ENCODE data around the gene AASDH. TPM values are rescaled to one million over a fixed set of nuclear protein-coding genes. Genes with fewer than 3 reads are reported as not detected.

The AASDH gene
- total RNA-seq, 1 donor from 2014 or later: 20.4 TPM

GRCh38 chr4:56311299-56311975 is 75.9 kb downstream of the AASDH start:
- Histone ChIP-seq H3K4me3 (ENCODE audit: low read length in 3 of 3) (no peak overlapping the region), H3K36me3 (ENCODE audit: control insufficient read depth in 3 of 3, insufficient read depth in 3 of 3, low read length in 3 of 3) (no peaks in the 10 kb centered on the region), H3K27ac (ENCODE audit: low read depth, low read length) (no peak overlapping the region), H3K9me3 (ENCODE audit: control insufficient read depth in 3 of 3, low read length in 3 of 3) (no peaks in the 10 kb centered on the region), H3K27me3 (ENCODE audit: control insufficient read depth in 3 of 3, insufficient read depth in 3 of 3, low read length in 3 of 3) (no peaks in the 10 kb centered on the region), H3K4me1 (ENCODE audit: control insufficient read depth in 3 of 3, insufficient read depth in 3 of 3, low read length in 3 of 3) (no peaks in the 10 kb centered on the region), H3K9ac (ENCODE audit: low read depth in 1 of 3, low read length in 3 of 3) (no peak overlapping the region)

- Histone ChIP-seq H3K36me3 (ENCODE audit: control insufficient read depth in 3 of 3, insufficient read depth in 3 of 3, low read length in 3 of 3) (no peaks in the 10 kb centered on the region), H3K27me3 (ENCODE audit: control insufficient read depth in 3 of 3, insufficient read depth in 3 of 3, low read length in 3 of 3) (no peaks in the 10 kb centered on the region), H3K27ac (ENCODE audit: low read depth, low read length) (no peak overlapping the region), H3K4me1 (ENCODE audit: control insufficient read depth in 3 of 3, insufficient read depth in 3 of 3, low read length in 3 of 3) (no peaks in the 10 kb centered on the region), H3K9me3 (ENCODE audit: control insufficient read depth in 3 of 3, low read length in 3 of 3) (no peaks in the 10 kb centered on the region), H3K4me3 (ENCODE audit: low read length in 3 of 3) (no peak overlapping the region), H3K9ac (ENCODE audit: low read depth in 1 of 3, low read length in 3 of 3) (no peak overlapping the region)
Observed at GRCh38 chr4:56310401-56311125, 76.7 kb downstream of the AASDH start.

DNA sequence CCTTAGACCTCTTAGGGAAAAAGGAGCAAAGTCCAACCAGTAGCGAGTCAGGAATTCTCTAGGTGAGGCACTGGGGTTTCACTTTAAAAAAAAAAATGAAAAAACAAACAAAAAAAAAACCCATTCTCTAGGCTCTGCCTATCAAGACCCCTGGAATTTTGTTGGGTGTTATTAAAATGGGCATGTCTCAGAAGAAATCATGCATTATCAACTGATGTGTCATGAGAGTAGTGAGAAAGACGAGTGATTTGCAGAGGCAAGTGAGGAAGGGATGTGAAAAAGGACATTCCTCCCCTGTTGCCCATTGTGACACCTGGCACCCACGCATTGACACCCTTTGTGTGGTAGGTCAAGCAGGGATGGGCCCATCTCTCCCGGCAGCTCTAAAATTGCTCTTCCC is 78.9 kb downstream of the AASDH start:
- Histone ChIP-seq H3K27me3 (ENCODE audit: control insufficient read depth in 3 of 3, insufficient read depth in 3 of 3, low read length in 3 of 3) (no peaks in the 10 kb centered on the region), H3K9me3 (ENCODE audit: control insufficient read depth in 3 of 3, low read length in 3 of 3) (no peaks in the 10 kb centered on the region), H3K36me3 (ENCODE audit: control insufficient read depth in 3 of 3, insufficient read depth in 3 of 3, low read length in 3 of 3) (no peaks in the 10 kb centered on the region), H3K27ac (ENCODE audit: low read depth, low read length) (no peak overlapping the region), H3K4me3 (ENCODE audit: low read length in 3 of 3) (no peak overlapping the region), H3K4me1 (ENCODE audit: control insufficient read depth in 3 of 3, insufficient read depth in 3 of 3, low read length in 3 of 3) (no peaks in the 10 kb centered on the region), H3K9ac (ENCODE audit: low read depth in 1 of 3, low read length in 3 of 3) (no peak overlapping the region)

DNA sequence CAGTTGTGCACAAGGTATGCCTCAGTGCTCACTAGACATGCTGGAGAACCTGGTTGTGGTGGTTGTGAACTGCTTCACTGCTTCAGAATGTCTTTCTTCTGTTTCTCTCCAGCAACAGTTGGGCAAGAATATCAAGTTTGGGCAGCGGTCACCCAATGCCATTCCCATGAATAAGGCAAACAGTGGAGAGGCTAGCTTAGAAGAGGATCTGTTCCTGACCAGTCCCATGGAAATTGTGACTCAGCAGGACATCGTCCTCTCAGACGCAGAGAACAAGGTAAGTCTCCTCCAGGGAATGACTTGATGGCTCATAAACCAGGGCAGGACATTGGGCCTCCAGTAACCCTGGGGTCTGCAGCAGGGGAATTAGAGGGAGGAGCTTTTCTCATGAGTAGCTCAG is 79.9 kb downstream of the AASDH start:
- Histone ChIP-seq H3K4me3 (ENCODE audit: low read length in 3 of 3) (no peak overlapping the region), H3K27me3 (ENCODE audit: control insufficient read depth in 3 of 3, insufficient read depth in 3 of 3, low read length in 3 of 3) (no peaks in the 10 kb centered on the region), H3K36me3 (ENCODE audit: control insufficient read depth in 3 of 3, insufficient read depth in 3 of 3, low read length in 3 of 3) (no peaks in the 10 kb centered on the region), H3K27ac (ENCODE audit: low read depth, low read length) (no peak overlapping the region), H3K9ac (ENCODE audit: low read depth in 1 of 3, low read length in 3 of 3) (no peak overlapping the region), H3K9me3 (ENCODE audit: control insufficient read depth in 3 of 3, low read length in 3 of 3) (no peaks in the 10 kb centered on the region), H3K4me1 (ENCODE audit: control insufficient read depth in 3 of 3, insufficient read depth in 3 of 3, low read length in 3 of 3) (no peaks in the 10 kb centered on the region)

DNA sequence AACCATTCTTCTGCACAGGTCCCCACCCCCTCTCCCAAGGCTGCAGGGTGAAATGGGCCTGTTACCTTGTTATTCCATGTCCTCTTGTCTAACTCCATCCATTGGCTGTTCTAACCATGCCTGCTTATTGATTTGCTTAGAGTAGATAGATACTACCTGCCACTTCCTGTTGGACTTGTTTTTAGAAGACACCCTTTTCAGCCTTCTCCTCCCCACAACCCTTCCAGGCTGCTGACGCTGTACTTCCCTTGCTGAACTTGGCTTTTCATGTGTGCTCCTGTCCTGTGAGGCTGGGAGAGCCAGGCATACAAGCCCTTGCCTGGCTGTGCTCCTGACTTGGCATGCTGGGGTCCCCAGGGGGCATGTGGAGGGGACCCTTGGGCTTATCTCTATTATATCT is 81.9 kb downstream of the AASDH start:
- Histone ChIP-seq H3K36me3 (ENCODE audit: control insufficient read depth in 3 of 3, insufficient read depth in 3 of 3, low read length in 3 of 3) (no peaks in the 10 kb centered on the region), H3K4me1 (ENCODE audit: control insufficient read depth in 3 of 3, insufficient read depth in 3 of 3, low read length in 3 of 3) (peaks cover 0 to 5% (median 0%) of the 10 kb centered on the region in 3 donors), H3K9ac (ENCODE audit: low read depth in 1 of 3, low read length in 3 of 3) (no peak overlapping the region), H3K27ac (ENCODE audit: low read depth, low read length) (no peak overlapping the region), H3K9me3 (ENCODE audit: control insufficient read depth in 3 of 3, low read length in 3 of 3) (no peaks in the 10 kb centered on the region), H3K27me3 (ENCODE audit: control insufficient read depth in 3 of 3, insufficient read depth in 3 of 3, low read length in 3 of 3) (peaks cover 0 to 2% (median 0%) of the 10 kb centered on the region in 3 donors), H3K4me3 (ENCODE audit: low read length in 3 of 3) (no peak overlapping the region)

DNA sequence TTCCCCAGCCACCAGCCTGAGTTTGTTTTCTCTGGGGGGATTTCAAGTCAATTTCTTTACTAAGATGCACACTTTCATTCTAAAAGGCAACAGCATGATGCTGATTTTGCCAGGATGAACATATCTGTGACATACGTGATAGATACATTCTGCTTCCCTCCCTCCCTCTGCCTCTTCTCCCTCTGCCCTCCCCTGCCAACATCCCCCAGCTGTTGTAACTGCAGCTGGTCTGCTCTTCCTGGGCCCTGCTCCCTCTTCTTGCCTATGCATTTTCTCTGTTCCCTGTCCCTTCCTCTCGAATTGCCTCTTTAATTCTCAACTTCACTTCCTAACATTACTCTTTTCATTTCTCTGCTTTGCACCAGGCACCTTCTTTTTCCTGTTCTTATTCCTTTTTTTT is 83.4 kb downstream of the AASDH start:
- H3K27me3 ChIP-seq (ENCODE audit: control insufficient read depth in 3 of 3, insufficient read depth in 3 of 3, low read length in 3 of 3): peaks cover 0 to 2% (median 0%) of the 10 kb centered on the region in 3 donors

GRCh38 chr4:56302760-56303159 is 84.5 kb downstream of the AASDH start:
- H3K4me3 ChIP-seq (ENCODE audit: low read length in 3 of 3): no peak overlapping the region
- H3K9me3 ChIP-seq (ENCODE audit: control insufficient read depth in 3 of 3, low read length in 3 of 3): no peaks in the 10 kb centered on the region
- peaks cover 0 to 2% (median 0%) of the 10 kb centered on the region in 3 donors for H3K27me3 ChIP-seq (ENCODE audit: control insufficient read depth in 3 of 3, insufficient read depth in 3 of 3, low read length in 3 of 3)
- peaks cover 0 to 5% (median 0%) of the 10 kb centered on the region in 3 donors for H3K4me1 ChIP-seq (ENCODE audit: control insufficient read depth in 3 of 3, insufficient read depth in 3 of 3, low read length in 3 of 3)
- H3K27ac ChIP-seq (ENCODE audit: low read depth, low read length): no peak overlapping the region
- no peak overlapping the region for H3K9ac ChIP-seq (ENCODE audit: low read depth in 1 of 3, low read length in 3 of 3)
- H3K36me3 ChIP-seq (ENCODE audit: control insufficient read depth in 3 of 3, insufficient read depth in 3 of 3, low read length in 3 of 3): no peaks in the 10 kb centered on the region

More for the DNA sequence above, 83.4 kb downstream of the AASDH start:
- Histone ChIP-seq H3K4me3 (ENCODE audit: low read length in 3 of 3) (no peak overlapping the region), H3K9me3 (ENCODE audit: control insufficient read depth in 3 of 3, low read length in 3 of 3) (no peaks in the 10 kb centered on the region), H3K4me1 (ENCODE audit: control insufficient read depth in 3 of 3, insufficient read depth in 3 of 3, low read length in 3 of 3) (peaks cover 0 to 5% (median 0%) of the 10 kb centered on the region in 3 donors), H3K27ac (ENCODE audit: low read depth, low read length) (no peak overlapping the region), H3K36me3 (ENCODE audit: control insufficient read depth in 3 of 3, insufficient read depth in 3 of 3, low read length in 3 of 3) (no peaks in the 10 kb centered on the region), H3K9ac (ENCODE audit: low read depth in 1 of 3, low read length in 3 of 3) (no peak overlapping the region)

- H3K27me3 ChIP-seq (ENCODE audit: control insufficient read depth in 3 of 3, insufficient read depth in 3 of 3, low read length in 3 of 3): peaks cover 0 to 2% (median 0%) of the 10 kb centered on the region in 3 donors
- no peaks in the 10 kb centered on the region for H3K9me3 ChIP-seq (ENCODE audit: control insufficient read depth in 3 of 3, low read length in 3 of 3)
- H3K36me3 ChIP-seq (ENCODE audit: control insufficient read depth in 3 of 3, insufficient read depth in 3 of 3, low read length in 3 of 3): no peaks in the 10 kb centered on the region
- no peak overlapping the region for H3K9ac ChIP-seq (ENCODE audit: low read depth in 1 of 3, low read length in 3 of 3)
- no peak overlapping the region for H3K27ac ChIP-seq (ENCODE audit: low read depth, low read length)
- H3K4me1 ChIP-seq (ENCODE audit: control insufficient read depth in 3 of 3, insufficient read depth in 3 of 3, low read length in 3 of 3): peaks cover 0 to 5% (median 0%) of the 10 kb centered on the region in 3 donors
- no peak overlapping the region for H3K4me3 ChIP-seq (ENCODE audit: low read length in 3 of 3)
Observed at GRCh38 chr4:56301997-56302496, 85.2 kb downstream of the AASDH start.

- no peak overlapping the region for H3K27ac ChIP-seq (ENCODE audit: low read depth, low read length)
- H3K36me3 ChIP-seq (ENCODE audit: control insufficient read depth in 3 of 3, insufficient read depth in 3 of 3, low read length in 3 of 3): no peaks in the 10 kb centered on the region
- H3K4me1 ChIP-seq (ENCODE audit: control insufficient read depth in 3 of 3, insufficient read depth in 3 of 3, low read length in 3 of 3): peaks cover 0 to 5% (median 0%) of the 10 kb centered on the region in 3 donors
- H3K9me3 ChIP-seq (ENCODE audit: control insufficient read depth in 3 of 3, low read length in 3 of 3): no peaks in the 10 kb centered on the region
- no peak overlapping the region for H3K4me3 ChIP-seq (ENCODE audit: low read length in 3 of 3)
- peaks cover 0 to 2% (median 0%) of the 10 kb centered on the region in 3 donors for H3K27me3 ChIP-seq (ENCODE audit: control insufficient read depth in 3 of 3, insufficient read depth in 3 of 3, low read length in 3 of 3)
- no peak overlapping the region for H3K9ac ChIP-seq (ENCODE audit: low read depth in 1 of 3, low read length in 3 of 3)
Observed at GRCh38 chr4:56301181-56301996, 85.9 kb downstream of the AASDH start.
